Measurements from ENCODE around the gene LRCH1.

DNA sequence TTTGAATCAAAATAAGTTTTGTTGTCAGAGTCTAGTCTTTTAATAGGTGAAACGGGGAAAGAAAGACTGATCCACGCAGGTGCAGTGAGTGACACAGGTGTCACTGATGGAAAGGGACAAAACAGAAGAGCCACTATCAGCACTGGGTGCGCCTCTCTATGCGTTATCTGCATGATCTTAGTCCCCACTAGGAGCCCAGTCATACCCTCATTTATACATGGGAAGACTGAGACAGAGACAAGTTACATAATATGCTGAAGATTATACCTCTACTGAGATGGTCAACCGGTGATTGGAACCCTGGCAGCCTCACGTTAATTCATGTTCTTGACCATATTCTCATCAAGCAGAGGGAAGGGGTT lies 3.4 kb downstream of the LRCH1 start:
- TF ChIP-seq, protein P1, sequence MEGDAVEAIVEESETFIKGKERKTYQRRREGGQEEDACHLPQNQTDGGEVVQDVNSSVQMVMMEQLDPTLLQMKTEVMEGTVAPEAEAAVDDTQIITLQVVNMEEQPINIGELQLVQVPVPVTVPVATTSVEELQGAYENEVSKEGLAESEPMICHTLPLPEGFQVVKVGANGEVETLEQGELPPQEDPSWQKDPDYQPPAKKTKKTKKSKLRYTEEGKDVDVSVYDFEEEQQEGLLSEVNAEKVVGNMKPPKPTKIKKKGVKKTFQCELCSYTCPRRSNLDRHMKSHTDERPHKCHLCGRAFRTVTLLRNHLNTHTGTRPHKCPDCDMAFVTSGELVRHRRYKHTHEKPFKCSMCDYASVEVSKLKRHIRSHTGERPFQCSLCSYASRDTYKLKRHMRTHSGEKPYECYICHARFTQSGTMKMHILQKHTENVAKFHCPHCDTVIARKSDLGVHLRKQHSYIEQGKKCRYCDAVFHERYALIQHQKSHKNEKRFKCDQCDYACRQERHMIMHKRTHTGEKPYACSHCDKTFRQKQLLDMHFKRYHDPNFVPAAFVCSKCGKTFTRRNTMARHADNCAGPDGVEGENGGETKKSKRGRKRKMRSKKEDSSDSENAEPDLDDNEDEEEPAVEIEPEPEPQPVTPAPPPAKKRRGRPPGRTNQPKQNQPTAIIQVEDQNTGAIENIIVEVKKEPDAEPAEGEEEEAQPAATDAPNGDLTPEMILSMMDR (IDR thresholded peaks at IDR 0.05), result no peak
- TF ChIP-seq POLR2A (IDR thresholded peaks at IDR 0.05), result no peak
